Raji (cell line): ENCODE measurements around the gene EIPR1.

Source experiments
- POLR2A ChIP-seq: IDR thresholded peaks from 2 replicates; pipeline ENCODE4 v1.6.1; 2011; ENCODE audit warnings: low read depth, low read length, control low read depth; ENCODE audit not compliant: insufficient read depth

EIPR1 gene

DNA sequence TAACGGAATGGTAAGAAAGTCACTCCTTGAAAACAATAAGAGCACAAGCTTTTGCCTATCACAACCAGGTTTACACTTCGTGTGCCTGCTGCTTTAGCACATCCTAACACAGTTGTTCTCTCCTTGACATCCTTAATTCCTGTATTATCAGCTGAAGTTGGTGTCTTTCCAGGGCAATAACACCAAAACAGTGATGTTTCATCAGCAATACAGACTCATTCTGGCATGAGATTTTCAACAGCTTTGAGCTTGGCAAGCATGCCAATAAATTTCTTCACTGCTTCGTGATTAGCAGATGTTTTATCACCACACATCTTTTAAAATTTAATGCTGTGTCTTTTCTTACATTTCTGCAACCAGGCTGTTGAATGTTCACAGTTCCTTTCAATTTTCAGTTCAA lies 148.4 kb downstream of the EIPR1 start:
- no peak for TF ChIP-seq POLR2A

GRCh38 chr2:3224681-3225080 lies 152.9 kb downstream of the EIPR1 start:
- TF ChIP-seq POLR2A: no peak

- TF ChIP-seq POLR2A: no peak
These were observed 154.3 kb downstream of the EIPR1 start for GRCh38 chr2:3223080-3223923.

DNA sequence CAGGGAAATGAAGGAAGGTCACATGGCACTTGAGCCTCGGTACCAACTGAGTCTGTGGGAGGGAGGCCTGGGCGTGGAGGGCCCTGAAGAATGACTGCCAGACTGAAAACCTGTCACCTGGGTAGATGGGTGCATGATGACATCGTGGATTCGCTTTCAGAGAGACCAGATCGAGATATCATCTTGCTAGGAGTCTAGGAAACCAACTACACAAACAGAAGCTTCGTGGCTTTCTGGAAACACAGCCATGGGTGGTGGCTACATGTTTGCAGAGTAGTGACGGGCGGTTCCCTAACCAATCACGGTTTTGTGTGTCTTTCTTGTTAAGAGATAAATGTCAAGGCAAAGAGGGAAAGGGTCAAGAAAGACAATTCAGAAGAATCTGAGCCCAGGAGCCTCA lies 155.0 kb downstream of the EIPR1 start:
- no peak for TF ChIP-seq POLR2A

DNA sequence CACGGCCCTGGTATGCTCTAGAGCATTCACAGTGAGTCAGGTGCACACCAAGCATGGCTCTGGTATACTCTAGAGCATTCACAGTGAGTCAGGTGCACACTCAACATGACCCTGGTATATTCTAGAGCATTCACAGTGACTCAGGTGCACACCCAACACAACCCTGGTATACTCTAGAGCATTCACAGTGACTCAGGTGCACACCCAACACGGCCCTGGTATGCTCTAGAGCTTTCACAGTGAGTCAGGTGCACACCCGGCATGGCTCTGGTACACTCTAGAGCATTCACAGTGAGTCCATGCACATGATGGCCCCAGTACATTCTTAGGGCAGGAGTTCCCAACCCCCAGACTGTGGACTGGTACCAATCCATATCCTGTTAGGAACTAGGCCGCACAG lies 158.1 kb downstream of the EIPR1 start:
- no peak for TF ChIP-seq POLR2A

DNA sequence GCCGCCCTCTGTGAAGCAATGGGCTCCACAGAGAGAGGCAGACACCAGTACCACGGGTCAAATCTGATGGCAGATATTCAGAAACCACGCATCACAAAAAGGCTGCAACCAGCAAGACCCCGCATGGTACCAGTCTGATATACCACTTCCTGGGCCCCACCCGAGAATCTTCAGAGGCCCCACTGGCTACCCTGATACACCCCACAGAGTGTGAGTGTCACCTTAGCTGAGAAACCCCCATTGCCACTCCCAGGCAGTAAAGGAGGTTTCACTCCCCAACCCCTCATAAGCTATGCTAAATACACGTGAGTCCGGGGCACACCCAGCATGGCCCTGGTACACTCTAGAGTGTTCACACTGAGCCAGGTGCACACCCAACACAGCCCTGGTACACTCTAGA lies 160.0 kb downstream of the EIPR1 start:
- TF ChIP-seq POLR2A: no peak

- no peak for TF ChIP-seq POLR2A
These were observed 160.7 kb downstream of the EIPR1 start for GRCh38 chr2:3216841-3217495.

- TF ChIP-seq POLR2A: no peak
These were observed 162.7 kb downstream of the EIPR1 start for GRCh38 chr2:3214806-3215404.

DNA sequence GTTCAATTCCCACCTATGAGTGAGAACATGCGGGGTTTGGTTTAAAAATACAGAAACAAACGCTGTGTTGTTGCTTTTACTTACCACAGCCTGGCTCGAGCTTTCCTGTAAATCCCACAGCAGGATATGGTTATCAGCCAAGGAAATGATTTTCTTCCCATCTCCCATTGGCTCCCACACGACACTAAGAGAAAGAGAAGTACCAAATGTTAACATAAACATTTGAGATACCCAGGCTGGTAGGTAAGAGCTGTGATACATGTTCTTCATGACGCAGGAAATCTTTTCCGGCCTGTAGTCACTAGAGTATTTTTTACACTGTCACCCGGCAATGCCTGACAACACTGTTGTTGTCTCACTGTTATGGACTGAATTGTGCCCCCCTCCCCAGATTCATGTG lies 163.6 kb downstream of the EIPR1 start:
- no peak for TF ChIP-seq POLR2A

GRCh38 chr2:3212984-3213383 lies 164.6 kb downstream of the EIPR1 start:
- TF ChIP-seq POLR2A: no peak

- TF ChIP-seq POLR2A: no peak
These were observed 165.6 kb downstream of the EIPR1 start for GRCh38 chr2:3212061-3212362.

DNA sequence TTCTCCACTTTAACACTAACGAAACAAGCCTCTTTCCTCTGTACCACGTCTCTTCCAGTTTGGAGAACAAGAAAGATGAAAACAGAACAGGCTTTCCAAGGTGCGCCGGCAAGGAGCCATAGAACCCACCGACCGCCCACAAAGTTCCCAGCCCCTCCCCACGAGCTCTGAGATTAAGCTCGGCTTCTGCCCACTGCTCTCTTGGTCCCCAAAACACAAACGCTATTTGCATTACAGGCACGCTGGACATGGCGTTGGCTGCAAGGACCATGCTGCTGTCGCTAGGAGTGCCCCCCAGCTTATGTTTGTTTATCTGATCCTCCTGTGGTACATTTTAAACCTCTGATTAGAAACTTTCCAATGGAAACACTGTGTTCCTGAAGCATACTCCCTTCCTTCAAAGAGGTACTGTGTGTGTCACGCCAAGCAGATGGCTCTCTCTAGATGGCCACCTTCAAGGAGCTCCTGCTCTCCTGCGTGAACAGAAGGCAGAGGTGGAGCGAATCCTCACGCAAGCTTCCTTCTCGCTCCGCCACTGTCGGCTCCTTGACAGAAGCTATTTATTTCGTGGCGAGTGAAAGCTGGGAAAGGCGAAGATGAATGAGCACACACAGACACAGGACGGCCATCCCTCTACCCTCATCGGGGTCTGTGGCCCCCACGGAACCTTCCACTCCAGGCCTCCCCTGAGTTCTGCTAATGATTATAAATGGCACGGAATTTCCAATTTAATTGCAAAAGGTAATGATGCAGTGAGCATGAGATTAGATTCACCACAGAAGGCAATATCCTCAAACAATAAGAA lies 166.2 kb downstream of the EIPR1 start:
- TF ChIP-seq POLR2A: no peak

GRCh38 chr2:3210257-3210656 lies 167.4 kb downstream of the EIPR1 start:
- no peak for TF ChIP-seq POLR2A

DNA sequence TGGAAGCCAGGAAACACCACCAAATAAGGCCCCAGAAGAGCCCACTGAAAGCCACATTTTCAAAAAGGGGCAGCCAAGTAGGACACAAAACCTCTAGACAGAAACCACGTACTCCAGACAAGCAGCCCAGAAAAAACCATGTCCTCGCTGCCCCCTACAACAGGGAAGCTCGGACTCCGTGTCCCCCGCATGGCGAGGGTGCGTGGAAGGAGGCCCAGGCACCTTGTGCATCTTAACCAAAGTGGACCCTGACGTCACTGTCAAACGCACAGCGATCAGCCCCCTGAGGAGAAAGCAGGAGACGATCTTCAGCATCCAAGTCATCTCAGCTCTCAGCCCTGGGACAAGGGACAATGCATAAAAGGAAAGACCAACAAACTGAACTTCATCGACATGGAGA lies 168.4 kb downstream of the EIPR1 start:
- no peak for TF ChIP-seq POLR2A

- TF ChIP-seq POLR2A: no peak
These were observed 169.0 kb downstream of the EIPR1 start for GRCh38 chr2:3208591-3208990.
